GF-D8 (cell line): ENCODE data around the gene PRPF40B.
"Not testable (repeated sequence)": the region's sequence is repeated elsewhere in the genome, so short reads cannot be mapped to it uniquely, and the experiment has no call there.

ENCODE experiments used
- DNase-seq: peaks from one replicate; lab custom pipeline; 2025; lab: John Stamatoyannopoulos, UW

PRPF40B gene

DNA sequence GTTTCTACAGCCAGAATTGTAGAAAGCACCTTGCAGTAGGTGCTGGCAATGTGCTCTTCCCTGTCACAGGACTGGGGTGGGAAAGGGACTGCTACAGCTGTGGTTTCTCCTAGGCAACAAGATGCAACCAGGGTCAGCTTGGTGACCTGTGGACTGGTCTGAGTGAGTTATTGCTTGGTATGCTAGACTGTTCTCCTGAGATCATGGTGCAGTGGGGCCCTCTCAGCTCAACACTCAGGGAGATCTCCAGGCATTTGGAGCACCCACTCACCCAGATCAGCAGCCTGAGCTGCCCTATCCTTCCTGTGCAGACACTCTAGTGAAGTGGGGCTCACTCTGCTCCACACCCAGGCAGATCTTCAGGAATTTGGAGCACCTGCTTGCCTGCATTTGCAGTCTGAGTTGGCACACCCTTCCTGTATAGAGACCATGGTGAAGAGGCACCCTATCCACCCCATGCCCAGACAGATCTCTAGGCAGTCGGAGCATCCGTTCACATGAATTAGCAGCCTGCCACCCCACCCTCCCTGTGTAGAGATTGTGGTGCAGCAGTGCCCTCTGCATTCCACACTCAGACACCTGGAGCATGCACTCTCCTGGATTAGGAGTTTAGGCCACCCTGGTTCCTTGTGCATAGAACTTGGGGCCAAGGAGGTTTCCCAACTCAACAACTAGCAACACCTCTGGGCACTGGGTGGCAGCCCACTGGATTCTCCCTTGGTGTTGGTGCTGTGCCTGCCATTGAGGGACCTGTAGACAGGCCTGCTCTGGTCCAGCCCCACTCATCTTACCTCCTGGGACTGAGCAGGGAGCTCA is 14.1 kb upstream of the PRPF40B start:
- DNase-seq = no peak

DNA sequence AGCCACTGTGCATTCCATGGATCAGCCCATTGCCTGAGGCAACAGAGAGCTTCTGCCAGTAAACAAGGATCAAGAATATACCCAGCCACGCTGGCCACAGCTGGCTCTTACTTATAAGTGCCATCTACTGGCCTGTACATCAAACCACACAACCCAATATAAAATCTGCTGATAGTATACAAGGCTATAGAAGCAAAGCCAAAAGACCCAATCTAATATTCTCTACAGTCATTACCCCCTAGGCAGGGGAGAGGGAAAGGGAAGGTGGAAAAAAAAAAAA is 13.5 kb upstream of the PRPF40B start:
- DNase-seq = no peak

DNA sequence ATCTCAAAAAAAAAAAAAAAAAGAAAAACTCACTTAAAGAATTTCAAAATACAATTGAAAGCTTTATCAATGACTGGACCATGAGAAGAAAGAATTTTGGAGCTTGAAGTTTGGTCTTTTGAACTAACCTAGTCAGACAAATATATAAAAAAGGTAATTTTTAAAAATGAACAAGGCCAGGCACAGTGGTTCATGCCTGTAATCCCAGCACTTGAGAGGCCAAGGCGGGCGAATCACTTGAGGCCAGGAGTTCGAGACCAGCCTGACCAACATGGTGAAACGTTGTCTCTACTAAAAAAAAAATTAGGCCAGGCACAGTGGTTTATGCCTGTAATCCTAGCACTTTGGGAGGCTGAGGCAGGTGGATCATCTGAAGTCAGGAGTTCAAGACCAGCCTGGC is 12.6 kb upstream of the PRPF40B start:
- not testable (repeated sequence) for DNase-seq

DNA sequence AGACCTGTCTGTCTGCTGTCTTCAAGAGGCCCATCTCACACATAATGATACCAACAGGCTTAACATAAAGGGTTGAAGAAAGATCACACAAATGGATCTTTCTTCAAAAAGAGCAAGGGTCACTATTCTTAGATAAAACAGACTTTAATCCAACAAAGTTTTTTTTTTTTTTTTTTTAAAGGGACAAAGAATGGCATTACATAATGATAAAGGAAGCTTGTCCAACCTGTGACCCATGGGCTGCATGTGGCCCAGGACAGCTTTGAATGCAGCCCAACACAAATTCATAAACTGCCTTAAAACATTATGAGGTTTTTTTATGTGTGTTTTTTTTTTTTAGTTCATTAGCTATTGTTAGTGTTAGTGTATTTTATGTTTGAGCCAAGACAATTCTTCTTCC is 11.2 kb upstream of the PRPF40B start:
- DNase-seq = no peak

DNA sequence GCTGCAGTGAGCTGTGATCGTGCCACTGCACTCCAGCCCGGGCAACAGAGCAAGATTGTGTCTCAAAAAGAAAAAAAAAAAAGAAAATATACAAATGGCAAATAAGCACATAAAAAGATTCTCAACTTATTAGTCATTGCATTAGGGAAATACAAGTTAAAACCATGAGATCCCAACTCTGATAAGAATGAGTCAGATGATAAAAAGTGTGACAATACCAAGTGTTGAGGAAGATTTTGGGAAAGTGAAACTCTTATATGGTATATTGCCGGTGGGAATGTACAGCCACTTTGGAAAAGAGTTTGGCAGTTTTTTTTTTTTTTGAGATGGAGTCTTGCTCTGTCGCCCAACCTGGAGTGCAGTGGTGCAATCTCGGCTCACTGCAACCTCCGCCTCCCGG is 7.6 kb upstream of the PRPF40B start:
- no peak for DNase-seq

DNA sequence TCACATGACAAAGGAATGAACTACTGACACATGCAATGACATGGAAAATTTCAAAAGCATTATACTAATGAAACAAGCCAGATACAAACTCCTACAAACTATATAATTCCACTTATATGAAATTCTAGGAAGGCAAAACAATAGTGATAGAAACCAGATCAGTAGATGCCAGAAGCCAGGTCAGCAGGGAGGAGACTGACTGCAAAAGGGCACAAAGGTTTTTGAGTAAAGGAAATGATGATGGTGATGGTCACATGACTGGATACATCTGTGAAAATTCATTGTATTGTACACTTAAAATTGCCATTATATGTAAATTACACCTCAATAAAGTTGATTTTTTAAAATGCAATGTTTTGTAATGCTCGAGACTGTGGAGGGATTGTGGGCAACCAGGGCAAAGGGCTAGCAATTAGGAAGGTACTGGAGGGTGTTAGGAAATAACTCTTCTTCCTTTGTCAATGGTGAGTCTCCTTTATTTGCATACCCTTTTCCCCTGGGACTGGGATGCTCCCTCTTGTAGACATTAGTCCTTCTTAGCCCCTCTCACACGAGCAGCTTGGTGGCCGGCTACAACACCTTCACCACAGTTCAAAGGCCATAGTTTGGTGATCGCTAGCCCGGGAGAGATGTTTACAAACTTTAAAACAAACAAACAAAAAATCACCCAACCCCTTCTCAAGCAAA is 6.7 kb upstream of the PRPF40B start:
- no peak for DNase-seq

DNA sequence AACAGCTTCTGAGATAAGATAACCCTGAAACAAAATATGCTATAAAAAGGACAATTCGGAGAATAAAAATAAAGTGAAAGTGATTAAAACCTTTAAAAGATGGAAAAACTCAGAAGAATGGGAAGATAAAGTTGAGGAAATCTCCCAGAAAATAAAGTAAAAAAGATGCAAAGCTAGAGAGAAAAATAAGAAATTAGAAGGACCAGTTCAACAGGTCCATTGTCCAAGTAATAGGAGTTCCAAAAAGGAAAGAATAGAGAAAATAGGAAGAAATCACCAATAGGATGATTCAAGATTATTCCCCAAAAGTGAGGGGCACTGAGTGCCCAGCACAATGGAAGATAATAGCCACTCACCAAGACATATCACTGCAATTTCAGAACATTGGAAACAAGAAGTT is 4.8 kb upstream of the PRPF40B start:
- no peak for DNase-seq

DNA sequence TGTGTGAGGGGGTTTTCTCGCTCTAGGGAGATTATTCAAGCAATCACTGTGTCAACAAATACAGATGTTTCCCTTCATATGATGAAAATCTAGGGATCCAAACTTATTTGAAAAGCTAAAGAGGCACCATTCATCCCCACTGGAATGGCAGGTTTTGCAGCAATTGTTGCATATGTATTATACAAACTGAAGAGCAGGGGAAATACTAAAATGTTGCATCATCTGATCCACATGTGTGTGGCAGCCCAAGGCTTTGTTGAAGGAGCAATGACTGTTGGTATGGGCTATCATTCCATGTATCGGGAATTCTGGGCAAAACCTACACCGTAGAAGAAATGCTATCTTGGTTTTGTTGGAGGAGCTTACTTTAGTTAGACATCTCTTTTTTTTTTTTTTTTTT is 4.1 kb upstream of the PRPF40B start:
- no peak for DNase-seq

DNA sequence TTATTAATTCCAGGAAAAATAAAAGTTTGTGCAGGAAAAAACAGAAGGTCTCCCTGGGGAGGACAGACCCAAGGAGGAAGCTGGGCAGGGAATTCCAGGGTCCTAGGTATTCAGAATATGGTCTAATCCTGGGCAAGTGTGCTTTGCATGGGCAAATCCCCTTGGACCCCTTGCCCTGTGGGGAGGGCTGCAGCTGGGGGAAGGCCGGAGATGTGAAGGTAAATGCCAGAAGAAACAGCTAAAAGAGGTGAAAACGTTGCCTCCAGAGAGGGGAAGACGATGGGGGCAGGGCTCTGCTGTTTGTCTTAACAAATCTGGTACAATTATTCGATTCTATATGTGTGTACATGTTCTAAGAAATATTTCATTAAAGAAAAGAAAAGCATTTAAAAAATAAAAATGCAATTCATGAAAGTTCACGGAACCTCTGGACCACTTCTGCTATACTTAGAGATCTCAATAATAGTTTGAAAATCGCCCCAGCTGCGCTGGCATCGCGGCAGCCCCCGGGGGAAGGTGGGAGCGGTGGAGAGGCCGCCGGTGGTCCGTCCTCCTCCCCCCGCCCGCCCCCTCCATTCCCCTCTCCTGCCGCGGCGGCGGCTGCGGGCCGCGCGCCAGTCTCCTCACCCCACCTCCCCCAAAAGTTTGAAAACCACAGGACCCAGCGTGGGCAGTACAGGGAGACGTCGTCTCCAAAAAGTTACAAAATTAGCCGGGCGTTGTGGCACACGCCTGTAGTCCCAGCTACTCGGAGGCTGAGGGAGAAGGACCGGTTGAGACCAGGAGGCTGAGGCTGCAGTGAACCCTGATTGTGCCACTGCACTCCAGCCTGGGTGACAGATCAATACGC is 1.5 kb upstream of the PRPF40B start:
- DNase-seq = no peak

DNA sequence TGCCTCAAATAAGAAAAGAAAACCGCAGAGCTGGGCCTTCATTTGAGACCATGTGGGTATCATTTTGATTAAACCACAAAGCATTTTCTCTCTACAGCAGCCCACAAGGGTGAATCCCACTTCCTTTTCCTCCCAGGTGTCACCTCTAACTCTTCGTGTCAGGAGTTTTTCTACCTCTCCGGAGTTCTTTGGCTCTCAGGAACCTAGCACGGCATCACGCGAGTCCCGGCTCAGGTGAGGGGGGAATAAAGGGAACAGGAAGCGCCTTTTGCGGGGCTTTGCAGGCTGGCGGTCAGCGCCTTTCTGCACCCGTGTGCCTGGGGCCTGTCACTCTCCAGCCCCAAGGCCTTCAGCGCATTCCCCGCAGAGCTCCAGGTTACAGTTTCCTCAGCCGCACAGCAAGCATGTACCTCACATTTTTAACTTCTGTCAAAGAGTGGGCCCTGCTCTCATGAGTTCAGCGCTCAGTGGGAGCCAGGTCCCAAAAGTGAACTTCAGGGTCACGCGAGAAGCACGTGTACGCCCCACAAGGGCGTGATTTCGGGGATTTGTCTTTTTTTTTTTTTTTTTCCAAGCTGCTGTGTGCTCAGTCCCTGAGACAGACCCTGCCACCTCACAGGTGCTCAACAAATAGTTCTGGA is 740 bp upstream of the PRPF40B start:
- DNase-seq = no peak

DNA sequence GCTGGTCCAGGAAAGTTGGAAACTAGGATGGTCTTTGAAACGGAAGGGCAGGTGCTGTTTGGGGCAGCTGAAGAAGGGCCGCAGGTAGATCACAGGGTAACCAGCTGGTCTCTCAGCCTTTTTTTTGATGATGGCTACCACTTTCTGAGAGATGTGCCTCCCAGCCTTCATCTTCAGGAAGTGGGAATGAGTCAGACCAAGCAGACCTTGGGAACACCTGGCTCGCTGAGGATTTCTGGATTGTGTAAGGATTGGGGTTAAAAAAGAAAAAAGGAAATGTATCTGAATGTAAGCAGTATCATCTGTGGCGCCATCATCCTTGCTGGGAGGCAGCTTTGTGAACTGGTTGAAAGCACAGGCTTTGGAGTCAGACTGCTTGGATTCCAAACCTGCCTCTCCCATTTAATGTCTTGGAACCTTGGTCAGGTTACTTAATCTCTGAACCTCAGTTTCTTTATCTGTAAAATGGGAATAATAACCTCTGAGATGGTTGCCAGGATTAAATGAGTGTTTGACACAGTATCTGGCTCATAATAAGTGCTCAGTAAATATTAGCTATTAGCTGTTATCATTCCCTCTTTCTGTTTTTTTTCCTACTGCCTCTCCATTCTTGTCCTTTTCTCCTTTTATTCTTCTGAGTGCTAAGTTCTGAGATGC is 1.7 kb downstream of the PRPF40B start:
- DNase-seq = no peak

DNA sequence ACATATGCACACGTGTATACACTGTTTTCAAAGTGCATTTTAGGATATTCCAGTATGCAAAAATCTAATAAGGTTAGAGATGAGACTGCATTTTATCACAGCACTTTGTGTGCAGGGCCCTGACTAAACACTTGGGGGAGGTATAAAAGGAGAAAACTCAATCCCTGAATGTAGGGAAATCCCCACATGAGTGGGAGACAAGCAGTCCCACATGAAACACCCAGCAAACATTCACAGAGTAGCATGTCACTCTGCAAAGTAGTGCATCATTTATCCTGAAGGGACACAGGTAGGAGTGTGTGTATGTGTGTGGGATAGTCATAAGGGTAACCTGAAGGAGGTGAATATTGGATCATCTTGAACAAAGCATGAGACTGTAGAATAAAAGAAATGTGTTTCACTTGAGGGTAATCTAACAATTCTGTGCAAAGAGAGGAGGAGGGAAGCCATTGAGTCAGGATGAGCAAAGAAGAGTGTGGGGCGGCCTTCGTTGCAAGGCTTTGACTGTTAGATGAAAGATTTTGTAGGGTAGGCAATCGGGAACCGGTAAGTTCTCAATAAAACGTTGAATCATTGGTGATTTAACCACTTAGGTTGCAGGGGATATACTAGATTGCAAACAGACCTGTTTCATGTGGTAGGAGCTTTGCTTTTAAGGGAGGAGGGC is 2.9 kb downstream of the PRPF40B start:
- DNase-seq = no peak

DNA sequence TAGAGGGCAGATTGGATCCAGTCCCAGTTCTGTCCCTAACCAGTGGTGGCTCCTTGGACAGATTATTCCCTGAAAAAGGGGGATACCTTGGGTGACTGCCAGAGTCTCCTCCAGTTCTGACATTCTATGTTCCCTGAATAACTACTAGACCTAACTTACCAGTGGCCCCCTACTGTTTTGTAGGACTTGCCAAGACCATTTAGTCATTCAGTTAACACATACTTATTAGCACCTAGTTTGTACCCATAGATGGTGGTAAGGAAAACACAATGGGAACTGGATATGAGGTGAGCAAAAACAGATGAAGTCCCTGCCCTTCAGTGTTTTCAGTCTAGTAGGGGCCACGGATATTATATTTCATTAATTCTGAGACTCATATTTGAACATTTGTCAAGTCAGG is 3.5 kb downstream of the PRPF40B start:
- no peak for DNase-seq

DNA sequence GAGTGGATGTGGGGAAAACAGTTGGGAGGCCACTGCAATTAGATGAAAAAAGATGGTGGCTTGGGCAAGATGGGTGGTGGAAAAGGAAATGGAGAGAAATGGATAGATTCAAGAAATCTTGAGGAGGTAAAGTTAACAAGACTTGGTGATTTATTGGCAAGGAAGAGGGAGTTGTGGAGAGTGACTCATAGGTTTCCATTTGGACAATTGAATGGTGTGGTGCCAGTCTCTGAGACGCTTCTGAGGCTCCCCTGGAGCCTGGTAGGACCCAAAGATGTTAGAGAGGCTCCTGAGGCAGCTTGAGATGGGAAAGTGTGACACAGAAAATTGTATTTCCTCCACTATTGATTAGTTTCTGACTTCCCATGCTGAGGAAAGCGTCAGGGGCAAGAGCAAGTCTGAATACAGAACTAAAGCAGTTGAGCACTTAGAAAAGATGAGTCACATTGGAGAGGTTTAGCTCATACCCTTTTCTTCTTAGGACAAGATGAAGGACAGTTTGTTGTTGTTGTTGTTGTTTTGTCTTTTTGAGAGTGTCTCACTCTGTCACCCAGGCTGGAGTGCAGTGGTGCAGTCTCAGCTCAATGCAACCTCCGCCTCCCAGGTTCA is 4.5 kb downstream of the PRPF40B start:
- no peak for DNase-seq

DNA sequence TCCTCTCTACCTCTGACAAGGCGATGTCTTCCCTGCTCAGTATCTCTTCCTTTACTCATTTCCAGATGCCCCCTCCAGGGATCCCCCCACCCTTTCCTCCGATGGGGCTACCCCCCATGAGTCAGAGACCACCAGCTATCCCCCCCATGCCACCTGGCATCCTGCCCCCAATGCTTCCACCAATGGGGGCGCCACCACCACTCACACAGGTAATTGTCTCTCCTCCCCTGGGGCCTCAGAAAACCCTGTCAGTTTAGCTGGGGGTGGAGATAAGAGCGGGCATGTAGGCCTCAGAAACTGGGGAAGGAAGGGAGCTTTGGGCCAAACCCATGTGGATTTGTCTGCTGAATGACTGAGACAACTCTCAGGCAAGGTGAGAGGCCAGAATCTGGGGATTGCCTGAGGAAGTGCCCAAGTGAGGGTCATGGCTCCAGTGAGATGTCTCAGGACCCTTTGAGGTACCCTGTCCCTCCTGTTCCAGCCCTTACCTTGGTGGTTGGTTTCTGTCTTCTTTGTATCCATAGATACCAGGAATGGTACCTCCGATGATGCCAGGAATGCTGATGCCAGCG is 8.1 kb downstream of the PRPF40B start:
- DNase-seq = no peak

DNA sequence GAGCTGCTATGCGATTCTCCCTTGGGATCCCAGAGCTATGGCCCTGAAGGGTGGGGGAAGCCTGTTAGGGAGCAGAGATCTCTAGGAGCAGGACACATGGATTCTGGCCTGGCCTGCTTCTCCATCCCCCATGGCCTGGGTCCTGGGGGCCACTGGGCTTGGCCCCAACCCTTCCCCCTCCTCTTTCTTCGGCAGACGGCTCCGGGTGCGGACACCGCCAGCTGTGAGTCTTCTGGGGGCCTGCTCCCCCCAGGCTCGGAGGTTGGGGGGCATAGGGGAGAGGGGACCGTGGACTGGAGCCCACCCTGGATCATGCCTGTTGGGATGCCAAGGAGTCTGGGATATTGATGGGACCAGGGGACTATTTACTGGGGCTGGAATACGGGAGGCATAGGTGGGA is 9.0 kb downstream of the PRPF40B start:
- no peak for DNase-seq

DNA sequence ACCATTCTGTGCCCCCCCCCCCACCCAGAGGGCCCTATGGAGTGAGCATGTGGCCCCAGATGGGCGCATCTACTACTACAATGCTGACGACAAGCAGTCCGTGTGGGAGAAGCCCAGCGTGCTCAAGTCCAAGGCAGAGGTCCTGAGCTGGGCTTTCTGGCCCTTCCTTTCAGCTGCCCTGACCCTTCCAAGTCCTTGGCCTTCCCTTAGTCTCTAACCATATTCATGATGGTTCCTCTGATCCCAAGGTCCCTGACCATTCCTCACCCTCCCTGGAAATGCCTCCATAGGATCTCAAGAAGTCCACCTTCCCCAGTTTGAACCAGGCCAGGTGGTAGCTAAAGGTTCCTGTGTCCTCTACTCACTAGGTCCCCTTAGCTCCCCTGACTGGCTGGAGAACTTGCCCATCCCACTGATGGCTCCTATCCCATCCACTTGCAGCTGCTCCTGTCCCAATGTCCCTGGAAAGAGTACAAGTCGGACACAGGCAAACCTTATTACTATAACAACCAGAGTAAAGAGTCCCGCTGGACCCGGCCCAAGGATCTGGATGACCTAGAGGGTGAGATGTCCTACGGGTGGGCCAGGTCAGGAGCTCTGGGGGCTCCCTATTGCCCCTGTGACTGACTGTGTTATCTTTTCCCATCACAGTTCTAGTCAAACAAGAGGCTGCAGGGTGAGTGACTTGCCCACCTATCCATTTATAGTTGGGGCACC is 9.8 kb downstream of the PRPF40B start:
- no peak for DNase-seq

DNA sequence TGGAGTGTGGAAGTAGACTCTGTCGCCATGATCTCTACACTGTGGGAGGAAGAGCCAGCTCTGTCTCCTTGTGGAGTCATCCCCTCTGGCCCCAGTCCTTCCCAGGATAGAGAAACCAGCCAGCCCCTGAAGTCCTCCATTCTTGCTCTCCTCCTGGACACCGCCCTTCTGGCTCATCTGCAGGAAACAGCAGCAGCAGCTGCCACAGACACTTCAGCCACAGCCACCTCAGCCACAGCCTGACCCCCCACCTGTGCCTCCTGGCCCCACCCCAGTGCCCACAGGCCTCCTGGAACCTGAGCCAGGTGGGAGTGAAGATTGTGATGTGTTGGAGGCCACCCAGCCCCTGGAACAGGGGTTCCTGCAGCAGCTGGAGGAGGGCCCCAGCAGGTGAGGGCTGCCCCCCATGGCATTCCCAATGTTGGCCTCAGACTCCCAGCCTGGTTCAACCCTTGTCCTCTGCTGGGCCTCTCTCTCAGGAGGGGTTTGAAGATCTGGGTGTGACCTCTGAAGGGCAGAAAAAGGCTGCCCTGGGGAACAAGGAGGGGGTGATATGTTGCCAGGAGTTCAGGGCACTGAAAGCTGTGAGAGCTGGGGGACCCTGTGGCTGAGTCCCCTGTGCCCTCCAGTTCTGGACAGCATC is 10.5 kb downstream of the PRPF40B start:
- DNase-seq = no peak

DNA sequence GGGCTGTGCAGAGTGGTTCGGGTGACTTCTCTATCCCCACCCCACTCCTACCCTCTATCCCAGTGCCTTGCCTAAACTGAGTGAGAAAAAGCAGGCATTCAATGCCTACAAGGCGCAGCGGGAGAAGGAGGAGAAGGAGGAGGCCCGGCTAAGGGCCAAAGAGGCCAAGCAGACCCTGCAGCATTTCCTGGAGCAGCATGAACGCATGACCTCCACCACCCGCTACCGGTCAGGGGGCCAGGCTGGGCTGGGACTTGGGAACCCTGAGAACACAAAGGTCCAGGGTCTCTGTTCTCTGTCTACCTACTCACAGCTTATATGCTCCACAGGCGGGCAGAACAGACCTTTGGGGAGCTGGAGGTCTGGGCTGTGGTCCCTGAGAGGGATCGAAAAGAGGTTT is 11.7 kb downstream of the PRPF40B start:
- no peak for DNase-seq

DNA sequence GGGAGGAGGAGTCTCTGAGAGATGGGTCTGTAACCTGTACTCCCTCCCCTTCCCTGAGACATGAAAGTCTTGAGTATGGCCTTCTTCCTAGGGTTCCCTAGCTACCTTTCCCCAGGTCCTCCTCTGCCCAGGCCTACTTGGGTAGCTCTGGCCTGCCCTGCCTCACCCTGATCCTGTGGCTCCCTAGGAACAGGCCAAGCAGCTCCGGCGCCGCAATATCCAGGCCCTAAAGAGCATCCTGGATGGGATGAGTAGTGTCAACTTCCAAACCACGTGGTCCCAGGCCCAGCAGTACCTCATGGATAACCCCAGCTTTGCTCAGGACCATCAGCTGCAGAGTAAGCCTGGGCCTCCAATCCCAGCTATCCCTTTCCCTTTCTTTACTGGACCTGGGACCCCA is 12.3 kb downstream of the PRPF40B start:
- no peak for DNase-seq
